HG02588 (cell line): Measurements from ENCODE around the gene EYS.
"Not testable (repeated sequence)": the region's sequence is repeated elsewhere in the genome, so short reads cannot be mapped to it uniquely, and the experiment has no call there.

Experiments
- ATAC-seq: cut with Tn5 transposase; IDR thresholded peaks from one replicate; pipeline ENCODE4 v1.9.1; 2021; ENCODE audit warnings: mild to moderate bottlenecking, moderate library complexity; ENCODE audit not compliant: unreplicated experiment

EYS gene

GRCh38 chr6:63883597-63883996, 1823.4 kb downstream of the EYS start:
- ATAC-seq, result peak; percentile 50

DNA sequence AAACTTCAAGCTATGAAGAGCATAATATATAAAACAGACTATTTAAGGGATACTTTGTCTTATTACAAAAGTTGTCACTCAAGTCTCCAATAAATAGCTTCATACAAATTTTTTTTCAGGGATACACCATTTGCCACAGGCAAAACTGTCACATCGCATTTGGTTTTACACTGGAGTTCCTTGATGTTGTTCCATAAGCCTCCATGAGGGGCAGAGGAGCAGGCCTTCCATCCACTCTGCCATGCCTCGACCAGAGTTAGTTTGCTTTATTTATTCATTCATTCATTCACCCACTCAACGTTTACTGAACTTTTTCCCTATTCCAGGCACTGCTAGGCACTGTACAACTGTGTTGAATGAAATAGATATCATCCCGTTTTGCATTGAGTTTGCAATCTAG, 1824.8 kb downstream of the EYS start:
- no peak for ATAC-seq

GRCh38 chr6:63881791-63882190, 1825.2 kb downstream of the EYS start:
- ATAC-seq, result no peak

GRCh38 chr6:63872233-63872632, 1834.8 kb downstream of the EYS start:
- no peak for ATAC-seq

GRCh38 chr6:63868351-63868750, 1838.7 kb downstream of the EYS start:
- ATAC-seq, result no peak

- ATAC-seq, result no peak
Measured at GRCh38 chr6:63864671-63865318, 1842.2 kb downstream of the EYS start.

DNA sequence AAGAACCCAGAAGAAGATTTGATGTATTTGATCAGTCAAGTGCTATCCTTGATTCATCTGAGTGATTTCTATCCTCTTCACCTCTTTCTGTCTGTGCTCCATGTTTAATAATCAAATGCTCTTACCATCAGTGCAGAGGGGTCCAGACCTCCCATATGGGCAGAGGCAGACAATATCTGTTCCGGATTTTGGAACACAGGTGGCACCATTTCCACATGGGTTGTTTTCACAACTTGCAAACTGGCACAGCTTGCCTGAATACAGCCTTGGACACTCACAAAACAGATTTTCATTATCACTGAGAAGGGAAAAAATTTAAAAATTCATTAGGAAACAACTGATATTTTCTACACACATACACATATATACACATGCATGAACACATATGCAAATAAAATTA, 1843.0 kb downstream of the EYS start:
- no peak for ATAC-seq

- no peak for ATAC-seq
Measured at GRCh38 chr6:63862486-63863198, 1844.4 kb downstream of the EYS start.

GRCh38 chr6:63859528-63859927, 1847.5 kb downstream of the EYS start:
- no peak for ATAC-seq

GRCh38 chr6:63858691-63859090, 1848.3 kb downstream of the EYS start:
- no peak for ATAC-seq

DNA sequence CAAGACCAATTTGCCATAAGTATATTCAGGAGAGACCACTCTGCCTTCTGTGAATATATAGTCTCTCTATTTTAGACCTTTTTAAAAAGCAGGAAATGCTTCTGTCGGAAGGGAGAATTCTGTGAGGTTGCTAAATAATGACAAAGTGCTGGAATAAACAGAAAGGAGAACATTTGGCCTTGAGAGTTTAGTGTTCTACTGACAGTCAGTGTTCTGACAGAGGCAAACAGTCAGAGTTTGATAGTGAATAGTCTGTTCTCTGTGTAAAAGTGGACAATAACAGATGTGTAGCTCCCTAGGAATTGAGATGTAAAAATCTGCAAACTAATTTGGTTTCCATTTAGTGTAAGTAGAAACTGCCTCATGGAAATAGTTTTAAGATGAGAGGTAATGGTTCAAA, 1850.8 kb downstream of the EYS start:
- no peak for ATAC-seq

- ATAC-seq, result no peak
Measured at GRCh38 chr6:63844287-63844686, 1862.7 kb downstream of the EYS start.

- ATAC-seq, result no peak
Measured at GRCh38 chr6:63839485-63839884, 1867.5 kb downstream of the EYS start.

GRCh38 chr6:63828678-63829077, 1878.3 kb downstream of the EYS start:
- ATAC-seq, result not testable (repeated sequence)

DNA sequence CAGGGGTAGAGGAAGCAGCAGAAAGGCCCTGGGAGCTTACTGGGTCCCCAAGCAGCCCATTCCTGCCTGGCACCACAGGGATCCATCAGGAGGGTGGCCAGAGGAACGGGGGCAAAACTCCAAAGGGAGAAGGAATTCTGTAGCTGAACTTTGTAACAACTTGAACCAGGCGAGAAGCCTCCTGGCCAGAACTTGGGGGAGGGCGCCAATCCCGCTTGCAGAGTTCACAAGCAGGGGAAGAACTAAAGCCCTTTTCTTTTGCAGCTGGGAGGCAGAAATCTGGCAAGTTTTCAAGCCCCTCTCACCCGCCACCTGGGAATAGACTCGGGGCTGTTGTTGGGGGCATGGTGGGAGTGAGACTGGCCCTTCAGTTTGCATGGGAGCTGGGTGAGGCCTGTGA, 1882.3 kb downstream of the EYS start:
- ATAC-seq, result no peak

DNA sequence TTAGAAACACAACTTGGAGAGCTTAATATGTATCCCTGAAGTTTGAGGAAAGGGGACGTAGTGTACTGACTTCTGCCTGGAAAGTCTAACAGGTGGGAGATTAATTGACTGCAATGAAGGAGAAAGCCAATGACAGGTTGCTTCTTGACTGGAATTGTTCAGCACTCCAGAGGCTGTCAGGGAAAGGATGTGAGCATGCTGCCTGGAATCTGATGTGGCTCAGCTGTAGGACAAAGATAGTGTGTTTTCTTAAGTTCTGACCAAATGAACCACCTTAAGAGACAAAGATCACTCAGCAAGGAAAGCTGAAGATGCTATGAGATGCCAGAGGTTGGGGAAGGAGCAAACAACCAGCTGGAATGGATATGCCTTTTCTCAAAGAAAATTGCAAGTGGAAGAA, 1885.6 kb downstream of the EYS start:
- ATAC-seq, result no peak

DNA sequence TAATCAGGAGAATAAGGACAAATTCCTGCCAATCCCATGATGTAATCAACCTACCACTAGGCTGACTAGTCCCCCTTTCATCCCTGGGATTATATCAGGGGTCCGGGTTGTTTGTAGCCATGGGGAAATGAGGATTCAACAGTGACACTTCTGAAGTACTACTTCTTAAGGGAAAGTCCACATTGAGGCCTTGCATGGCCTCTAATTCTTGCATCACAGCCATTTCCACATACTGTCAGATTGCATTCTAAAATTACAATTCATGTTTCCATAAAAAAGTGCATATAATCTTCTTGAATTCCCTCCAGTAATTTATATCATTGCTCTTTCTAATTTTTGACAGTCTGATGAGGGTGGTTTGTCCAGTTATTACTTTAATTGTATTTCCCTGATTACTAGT, 1887.2 kb downstream of the EYS start:
- ATAC-seq, result no peak

DNA sequence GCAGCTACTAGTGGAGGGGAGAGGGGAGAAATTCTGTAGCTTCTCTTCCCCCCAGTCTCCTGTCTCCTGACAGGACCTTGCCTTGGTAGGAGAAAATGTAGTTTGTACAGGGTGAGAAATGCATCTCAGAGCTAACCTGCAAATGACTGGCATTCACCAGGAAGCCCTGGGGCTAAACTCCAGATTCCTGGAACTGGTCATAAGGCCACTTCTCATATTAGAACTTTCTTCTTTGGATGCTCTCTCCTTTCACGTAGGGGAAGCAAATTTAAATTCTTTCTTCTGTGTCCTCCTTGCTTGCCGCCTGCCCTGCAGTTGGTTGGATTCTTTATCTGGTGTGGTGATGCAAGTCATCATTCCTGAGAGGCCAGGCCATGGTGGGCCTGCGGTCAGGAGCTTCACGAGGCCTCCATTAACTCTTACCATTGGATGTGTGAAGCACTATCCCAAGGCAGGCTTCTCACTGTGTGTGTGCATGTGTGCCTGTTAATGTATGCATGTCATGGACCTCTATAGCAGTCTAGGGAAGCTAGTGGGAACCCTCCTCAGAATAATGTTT, 1889.5 kb downstream of the EYS start:
- no peak for ATAC-seq

- no peak for ATAC-seq
Measured at GRCh38 chr6:63816982-63817436, 1890.0 kb downstream of the EYS start.

GRCh38 chr6:63816401-63816981, 1890.5 kb downstream of the EYS start:
- ATAC-seq, result no peak

DNA sequence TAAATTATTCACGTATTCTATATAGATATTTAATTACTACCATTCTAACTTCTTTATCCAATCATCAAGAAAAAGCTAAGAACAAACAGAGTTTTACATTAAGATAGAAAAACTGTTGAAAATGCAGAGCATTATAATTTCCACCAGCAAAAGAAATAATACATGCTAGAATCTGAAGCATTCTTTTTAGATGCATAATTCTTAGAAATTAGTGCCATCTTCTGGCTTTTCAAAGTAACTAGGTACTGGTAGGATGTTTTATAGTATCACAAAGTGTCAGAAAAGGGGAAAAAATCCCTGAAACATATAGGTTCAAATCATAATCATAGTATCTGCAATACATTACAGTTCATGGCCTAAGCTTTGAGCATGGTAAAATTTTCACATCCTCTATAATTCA, 1892.6 kb downstream of the EYS start:
- ATAC-seq, result no peak

- no peak for ATAC-seq
Measured at GRCh38 chr6:63813566-63814120, 1893.4 kb downstream of the EYS start.
